BLaER1 treated with 17β-estradiol and CSF1 and Interleukin-3, amounts not matched to agents 10 nM and 100 nM (cell line): ENCODE measurements around the gene DNAJB11.
"Not testable (repeated sequence)": the region's sequence is repeated elsewhere in the genome, so short reads cannot be mapped to it uniquely, and the experiment has no call there.

ENCODE experiments used
- H3K27ac ChIP-seq, 11 experiments: shearing (Covaris generic); formaldehyde crosslinking; 2 replicates each; pipeline ENCODE4 v1.8.1; 2022
- H3K27me3 ChIP-seq, 11 experiments: shearing (Covaris generic); formaldehyde crosslinking; 2 replicates each; pipeline ENCODE4 v1.8.1; 2022
- H3K36me3 ChIP-seq, 11 experiments: shearing (Covaris generic); formaldehyde crosslinking; 2 replicates each; pipeline ENCODE4 v1.8.1; 2022
- H3K4me1 ChIP-seq, 10 experiments: shearing (Covaris generic); formaldehyde crosslinking; 2 replicates each; pipeline ENCODE4 v1.8.1; 2022
- H3K4me2 ChIP-seq, 11 experiments: shearing (Covaris generic); formaldehyde crosslinking; 2 replicates each; pipeline ENCODE4 v1.8.1; 2022
- H3K4me3 ChIP-seq, 10 experiments: shearing (Covaris generic); formaldehyde crosslinking; 2 replicates each; pipeline ENCODE4 v1.8.1; 2022
- H3K9ac ChIP-seq, 11 experiments: shearing (Covaris generic); formaldehyde crosslinking; 2 replicates each; pipeline ENCODE4 v1.8.1; 2022
- H3K9me3 ChIP-seq, 11 experiments: shearing (Covaris generic); formaldehyde crosslinking; replicated peaks in 1 of 11; 2 replicates each; pipeline ENCODE4 v1.8.1; 2022
- H4K20me1 ChIP-seq, 11 experiments: shearing (Covaris generic); formaldehyde crosslinking; 2 replicates each; pipeline ENCODE4 v1.8.1; 2022
- Cebpa-rat ChIP-seq, 11 experiments: shearing (Covaris generic); IDR thresholded peaks; 2 replicates each; pipeline ENCODE4 v1.8.1; 2022

The DNAJB11 gene

DNA sequence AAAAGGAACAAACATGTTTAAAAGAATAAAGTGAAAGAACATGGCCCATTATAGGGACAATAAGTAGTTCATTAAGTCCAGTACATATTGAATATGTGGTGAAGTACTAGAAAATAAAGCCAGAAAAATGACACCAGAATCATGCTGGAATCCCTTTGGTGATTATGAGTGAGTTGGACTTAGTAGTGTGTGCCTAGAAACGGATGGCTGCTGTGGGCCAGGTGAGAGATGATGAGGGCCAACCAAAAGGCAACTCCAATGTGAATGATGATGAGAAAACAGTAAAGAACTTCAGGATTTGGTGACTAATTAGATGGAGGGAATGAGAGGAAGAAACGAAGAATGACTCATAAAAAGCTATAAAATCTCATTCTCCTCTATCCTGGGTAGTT lies 29.7 kb upstream of the DNAJB11 start:
- H3K27ac ChIP-seq: no peak overlapping the region
- H3K9me3 ChIP-seq: no peaks in the 10 kb centered on the region
- peaks cover 0 to 19% (median 0%) of the 10 kb centered on the region in 10 experiments; a peak in 7 of 20 replicates for H3K4me1 ChIP-seq
- no peak overlapping the region for H3K9ac ChIP-seq
- peaks cover 3 to 27% (median 13%) of the 10 kb centered on the region in 11 experiments; a peak in 15 of 22 replicates for H3K36me3 ChIP-seq
- no peak for TF ChIP-seq Cebpa-rat (IDR thresholded peaks at IDR 0.05)
- H4K20me1 ChIP-seq: 0 out of 22 replicates have a peak, but pooled peaks cover 0 to 4% (median 0%) of the 10 kb centered on the region in 11 experiments
- H3K27me3 ChIP-seq: no peaks in the 10 kb centered on the region
- 0 out of 22 replicates have a peak overlapping the region, but pooled peaks of 1 of the 11 experiments have one; percentile 1 for H3K4me2 ChIP-seq
- H3K4me3 ChIP-seq: no peak overlapping the region

DNA sequence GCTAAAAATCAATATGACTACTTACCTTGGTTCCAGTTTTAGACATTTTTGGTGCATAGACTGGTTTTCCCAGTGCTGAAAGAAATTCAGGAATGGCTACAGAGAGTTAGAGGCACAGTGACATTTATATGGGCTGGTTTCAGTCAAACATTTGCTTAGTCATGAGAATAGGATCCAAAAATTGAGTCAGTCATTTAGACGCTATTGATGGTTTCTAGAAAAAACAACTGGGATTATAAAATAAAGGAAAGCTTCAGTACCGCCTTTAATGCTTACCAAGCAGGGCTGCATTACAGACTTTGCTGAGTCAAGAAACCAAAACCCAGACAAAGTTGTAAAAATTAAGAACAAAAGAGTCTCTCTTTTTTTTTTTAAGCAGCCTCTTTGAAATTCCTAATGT lies 26.2 kb upstream of the DNAJB11 start, which contains the start of gene CRYGS:
CRYGS (minus strand) TSS at position 100 of the 400 bp plus-strand sequence; CDS start at position 46, 54 bp downstream.
- no peak within 1 kb of the TSS for H3K9ac ChIP-seq
- no peaks in the 10 kb centered on the region for H3K9me3 ChIP-seq
- H3K36me3 ChIP-seq: peaks cover 24 to 54% (median 39%) of the 10 kb centered on the region in 11 experiments
- peaks cover 0 to 16% (median 0%) of the 10 kb centered on the region in 10 experiments; a peak in 5 of 20 replicates for H3K4me1 ChIP-seq
- H3K4me2 ChIP-seq: no peak within 1 kb of the TSS
- no peaks in the 10 kb centered on the region for H3K27me3 ChIP-seq
- no peak within 1 kb of the TSS for H3K27ac ChIP-seq
- no peak within 1 kb of the TSS for H3K4me3 ChIP-seq
- 0 out of 22 replicates have a peak, but pooled peaks cover 0 to 4% (median 0%) of the 10 kb centered on the region in 11 experiments for H4K20me1 ChIP-seq
- TF ChIP-seq Cebpa-rat (IDR thresholded peaks at IDR 0.05): no peak

DNA sequence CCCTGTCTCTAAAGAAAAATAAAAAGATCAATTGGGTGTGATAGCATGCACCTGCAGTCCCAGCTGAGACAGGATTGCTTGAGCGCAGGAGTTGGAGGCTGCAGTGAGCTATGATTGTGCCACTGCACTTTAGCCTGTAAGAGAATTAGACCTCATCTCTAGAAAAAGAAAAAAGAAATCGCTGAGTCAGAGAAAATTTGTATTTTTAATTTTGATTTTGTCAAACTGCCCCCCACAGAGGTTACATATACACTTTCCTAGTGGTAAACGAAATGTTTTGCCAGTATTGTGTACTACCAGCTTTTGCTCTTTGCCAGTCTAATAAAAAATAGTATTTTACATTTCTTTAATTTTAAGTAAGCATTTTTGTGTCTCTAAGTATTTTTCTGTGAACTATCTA lies 21.0 kb upstream of the DNAJB11 start:
- peaks cover 61 to 91% (median 77%) of the 10 kb centered on the region in 11 experiments for H3K36me3 ChIP-seq
- H3K27ac ChIP-seq: no peak overlapping the region
- H3K9me3 ChIP-seq: no peaks in the 10 kb centered on the region
- peaks cover 0 to 12% (median 0%) of the 10 kb centered on the region in 10 experiments; a peak in 5 of 20 replicates for H3K4me1 ChIP-seq
- H3K4me3 ChIP-seq: no peak overlapping the region
- 0 out of 22 replicates have a peak overlapping the region, but pooled peaks of 1 of the 11 experiments have one; percentile 11 for H3K9ac ChIP-seq
- H4K20me1 ChIP-seq: no peaks in the 10 kb centered on the region
- no peaks in the 10 kb centered on the region for H3K27me3 ChIP-seq
- no peak for TF ChIP-seq Cebpa-rat (IDR thresholded peaks at IDR 0.05)
- H3K4me2 ChIP-seq: no peak overlapping the region

DNA sequence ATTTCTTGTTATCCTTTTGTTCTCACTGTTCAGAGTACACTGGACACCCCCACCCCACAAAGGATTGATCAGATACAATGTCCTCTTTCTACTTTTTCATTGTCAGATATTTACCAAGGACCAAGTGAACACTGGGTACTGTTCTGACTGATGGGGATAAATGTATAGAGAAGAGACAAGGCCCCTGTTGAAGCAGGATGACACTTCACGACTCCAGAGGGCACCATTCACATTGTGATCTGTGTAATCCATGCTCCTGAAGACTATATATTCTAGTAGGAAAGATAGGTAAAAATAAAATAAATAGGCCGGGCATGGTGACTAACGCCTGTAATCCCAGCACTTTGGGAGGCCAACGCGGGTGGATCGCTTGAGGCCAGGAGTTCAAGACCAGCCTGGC lies 19.1 kb upstream of the DNAJB11 start:
- Histone ChIP-seq H3K4me2 (no peak overlapping the region), H3K27ac (no peak overlapping the region), H3K4me1 (peaks cover 0 to 12% (median 0%) of the 10 kb centered on the region in 10 experiments; a peak in 5 of 20 replicates), H3K4me3 (no peak overlapping the region), H3K36me3 (peaks cover 75 to 99% (median 92%) of the 10 kb centered on the region in 11 experiments), H4K20me1 (no peaks in the 10 kb centered on the region), H3K9ac (no peak overlapping the region), H3K9me3 (no peaks in the 10 kb centered on the region), H3K27me3 (no peaks in the 10 kb centered on the region)
- TF ChIP-seq Cebpa-rat (IDR thresholded peaks at IDR 0.05): no peak

DNA sequence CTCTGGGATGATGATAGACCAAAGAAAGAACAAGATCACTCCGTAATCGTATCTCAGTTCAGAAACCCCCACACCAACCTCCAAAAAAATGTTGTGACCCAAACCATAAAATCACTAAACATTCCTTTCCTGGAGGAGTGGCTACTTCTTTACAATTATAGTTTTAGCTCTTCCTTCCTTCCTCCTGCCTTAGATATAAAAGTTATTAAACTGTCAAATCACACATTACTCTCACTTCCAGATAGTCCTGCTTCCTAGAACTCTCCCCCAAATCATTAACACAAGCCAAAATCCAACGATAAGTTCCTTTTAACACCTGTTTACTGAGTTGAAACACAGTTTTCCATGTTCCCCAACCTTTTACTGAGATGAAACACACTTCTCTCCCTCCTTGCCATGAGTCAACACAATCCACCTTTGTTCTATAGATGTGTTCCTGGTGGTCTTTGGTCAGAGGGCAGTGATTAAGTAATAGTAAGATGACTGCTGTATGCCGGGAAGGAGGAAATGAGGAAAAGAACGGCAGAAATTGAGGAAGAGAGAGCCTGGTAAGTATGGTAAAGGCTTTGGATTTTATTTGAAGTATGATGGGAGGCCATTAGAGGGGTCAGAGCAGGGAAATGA lies 18.0 kb upstream of the DNAJB11 start:
- Histone ChIP-seq H3K9me3 (no peaks in the 10 kb centered on the region), H3K27ac (no peak overlapping the region), H3K9ac (no peak overlapping the region), H3K4me3 (no peak overlapping the region), H4K20me1 (no peaks in the 10 kb centered on the region), H3K4me1 (peaks cover 0 to 12% (median 0%) of the 10 kb centered on the region in 10 experiments; a peak in 5 of 20 replicates), H3K4me2 (peak overlapping the region in 2 of 11 experiments; percentile 32 to 39; a peak in 2 of 22 replicates), H3K36me3 (peaks cover 78 to 99% (median 94%) of the 10 kb centered on the region in 11 experiments), H3K27me3 (no peaks in the 10 kb centered on the region)
- no peak for TF ChIP-seq Cebpa-rat (IDR thresholded peaks at IDR 0.05)

DNA sequence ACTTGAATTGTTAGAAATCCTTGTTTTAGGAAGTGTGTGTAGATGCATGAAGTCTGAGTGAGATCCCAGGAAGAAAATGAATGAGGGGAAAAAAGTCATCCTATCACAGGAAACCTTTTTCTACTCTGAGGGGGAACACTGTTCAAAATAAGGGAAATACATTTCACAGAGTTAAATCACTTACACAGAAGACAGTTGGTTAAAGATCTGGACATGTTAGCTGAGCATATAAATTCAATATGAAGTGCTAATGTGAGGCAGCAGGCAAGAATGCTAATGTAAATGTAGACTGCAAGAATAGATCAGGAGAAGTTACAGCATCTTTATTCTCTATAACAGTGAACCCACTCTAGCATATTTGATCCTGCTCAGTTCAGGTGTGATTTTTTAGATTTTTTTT lies 5.9 kb upstream of the DNAJB11 start:
- Histone ChIP-seq H3K4me2 (0 out of 22 replicates have a peak overlapping the region, but pooled peaks of 1 of the 11 experiments have one; percentile 94), H3K36me3 (peaks cover 17 to 45% (median 39%) of the 10 kb centered on the region in 11 experiments; a peak in 21 of 22 replicates), H3K27ac (no peak overlapping the region), H3K4me1 (peaks cover 27 to 49% (median 32%) of the 10 kb centered on the region in 10 experiments), H3K9me3 (no peaks in the 10 kb centered on the region), H3K4me3 (no peak overlapping the region), H3K27me3 (no peaks in the 10 kb centered on the region), H3K9ac (no peak overlapping the region), H4K20me1 (peaks cover 0 to 6% (median 0%) of the 10 kb centered on the region in 11 experiments; a peak in 1 of 22 replicates)
- TF ChIP-seq Cebpa-rat (IDR thresholded peaks at IDR 0.05): no peak

DNA sequence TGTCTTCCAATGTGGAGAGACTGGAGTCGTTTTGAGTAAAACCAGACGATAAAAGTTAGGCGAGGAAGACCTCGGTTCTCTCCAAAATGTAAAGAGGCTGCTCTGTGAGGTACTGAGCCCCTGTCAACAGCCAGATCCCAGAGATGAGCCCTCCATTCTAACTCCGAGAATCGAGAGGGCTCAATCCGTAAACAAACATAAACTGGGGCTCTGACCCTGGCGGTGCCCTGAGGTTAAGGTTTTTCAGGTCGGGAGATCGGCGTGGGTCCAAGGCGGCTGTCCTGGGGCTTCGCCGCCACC lies 3.8 kb upstream of the DNAJB11 start:
- Histone ChIP-seq H3K4me1 (peaks cover 37 to 57% (median 41%) of the 10 kb centered on the region in 10 experiments), H3K27ac (peak overlapping the region; percentile 75 to 89 (median 81)), H3K27me3 (no peaks in the 10 kb centered on the region)

DNA sequence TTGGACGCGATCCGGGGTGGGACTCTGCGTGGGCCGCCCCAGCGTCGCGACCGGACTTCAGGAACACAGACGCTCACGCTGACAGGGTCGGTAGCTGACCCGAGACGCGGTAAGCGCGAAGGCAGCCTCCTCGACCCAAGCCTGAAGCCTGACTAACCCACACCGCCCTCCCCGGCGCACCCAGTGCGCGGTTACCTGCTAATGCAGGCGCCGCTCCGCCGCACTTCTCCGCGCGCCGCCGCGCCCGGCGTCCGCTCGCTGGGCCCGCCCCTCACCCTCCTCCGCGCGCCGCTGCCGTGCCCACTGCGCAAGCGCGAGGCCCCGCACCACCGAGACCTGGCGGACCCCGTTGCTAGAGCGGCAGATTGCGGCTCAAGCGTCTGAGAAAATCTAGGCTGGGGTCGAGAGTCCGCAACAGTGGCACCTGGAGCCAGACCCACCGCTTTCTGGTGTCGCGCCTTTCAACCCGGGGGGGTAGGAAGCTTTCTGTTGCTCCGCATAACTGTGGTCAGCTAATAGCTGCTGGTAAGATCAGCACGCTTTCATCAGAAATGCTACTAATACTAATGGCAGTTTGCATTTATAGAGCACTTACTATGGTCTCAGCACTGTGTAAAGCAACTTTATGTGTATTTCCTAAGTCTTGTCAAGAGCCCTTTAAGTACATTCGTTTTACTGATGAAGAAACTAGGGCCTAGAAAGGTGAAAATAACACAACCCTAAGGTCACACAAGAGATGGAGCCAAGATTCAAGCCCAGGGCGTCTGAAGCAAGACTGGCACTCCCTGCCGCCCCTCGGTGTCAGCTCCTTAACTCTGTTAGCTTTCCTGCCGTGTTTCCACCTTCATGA lies 3.2 kb upstream of the DNAJB11 start, which contains the start of gene TBCCD1:
TBCCD1 (minus strand) TSS at position 268 of the 850 bp plus-strand sequence. CDS start 3,010 bp downstream, outside the sequence.
- peaks cover 0 to 14% (median 5%) of the 10 kb centered on the region in 11 experiments; a peak in 8 of 22 replicates for H4K20me1 ChIP-seq
- peaks cover 5 to 24% (median 23%) of the 10 kb centered on the region in 11 experiments; a peak in 21 of 22 replicates for H3K36me3 ChIP-seq
- peak within 1 kb of the TSS; percentile 75 to 89 (median 81) for H3K27ac ChIP-seq
- TF ChIP-seq Cebpa-rat (IDR thresholded peaks at IDR 0.05): no peak
- peak within 1 kb of the TSS; percentile 85 to 97 (median 95) for H3K4me2 ChIP-seq
- peak within 1 kb of the TSS; percentile 74 to 98 (median 88) for H3K4me3 ChIP-seq
- peak within 1 kb of the TSS; percentile 86 to 94 (median 90) for H3K9ac ChIP-seq
- H3K27me3 ChIP-seq: no peaks in the 10 kb centered on the region
- H3K4me1 ChIP-seq: peaks cover 42 to 63% (median 47%) of the 10 kb centered on the region in 10 experiments
- no peaks in the 10 kb centered on the region for H3K9me3 ChIP-seq

More for the DNA sequence above, 3.8 kb upstream of the DNAJB11 start:
- Histone ChIP-seq H4K20me1 (peaks cover 0 to 9% (median 0%) of the 10 kb centered on the region in 11 experiments; a peak in 6 of 22 replicates), H3K4me2 (peak overlapping the region; percentile 83 to 97 (median 95)), H3K36me3 (peaks cover 7 to 25% (median 24%) of the 10 kb centered on the region in 11 experiments; a peak in 21 of 22 replicates), H3K9ac (peak overlapping the region; percentile 86 to 94 (median 90)), H3K4me3 (peak overlapping the region; percentile 74 to 98 (median 88)), H3K9me3 (no peaks in the 10 kb centered on the region)
- TF ChIP-seq Cebpa-rat (IDR thresholded peaks at IDR 0.05): no peak

DNA sequence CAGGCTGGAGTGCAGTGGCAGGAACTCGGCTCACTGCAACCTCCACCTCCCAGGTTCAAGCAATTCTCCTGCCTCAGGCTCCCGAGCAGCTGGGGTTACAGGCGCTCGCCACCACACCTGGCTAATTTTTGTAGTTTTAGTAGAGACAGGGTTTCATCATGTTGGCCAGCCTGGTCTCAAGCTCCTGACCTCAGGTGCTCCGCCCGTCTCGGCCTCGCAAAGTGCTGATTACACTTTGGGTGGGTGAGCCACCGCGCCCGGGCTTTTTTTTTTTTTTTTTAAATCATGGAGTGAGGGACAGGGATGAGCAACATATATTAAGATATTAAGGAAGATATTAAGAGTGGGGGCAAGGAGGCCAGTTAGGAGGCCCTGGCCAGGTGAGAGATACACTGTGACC lies 1.2 kb upstream of the DNAJB11 start:
- H3K27me3 ChIP-seq, H3K9me3 ChIP-seq: not testable (repeated sequence)
- H4K20me1 ChIP-seq: peaks cover 0 to 31% (median 12%) of the 10 kb centered on the region in 11 experiments; a peak in 10 of 22 replicates
- H3K9ac ChIP-seq: peak overlapping the region; percentile 79 to 96 (median 85)
- H3K4me1 ChIP-seq: peaks cover 41 to 70% (median 50%) of the 10 kb centered on the region in 10 experiments
- H3K36me3 ChIP-seq: peaks cover 22 to 26% (median 25%) of the 10 kb centered on the region in 11 experiments
- H3K4me2 ChIP-seq: peak overlapping the region; percentile 76 to 97 (median 94)
- H3K4me3 ChIP-seq: peak overlapping the region; percentile 74 to 97 (median 86)
- H3K27ac ChIP-seq: peak overlapping the region in 9 of 11 experiments; percentile 64 to 89 (median 75); a peak in 15 of 22 replicates
